ENCODE measurements around the gene DBP. TPM values are rescaled to one million over a fixed set of nuclear protein-coding genes. Genes with fewer than 3 reads are reported as not detected.

The DBP gene
- total RNA-seq, 8 experiments from 2014 or later: 3.3 to 19.6 (median 10.4) TPM

GRCh38 chr19:48674216-48674809, 37.1 kb upstream of the DBP start:
- no peak overlapping the region for H3K27ac ChIP-seq
- in situ Hi-C loops (cut with MboI; ENCODE audit: low pct_unique_long_range_greater_than_20kb in 2 of 9, low sequenced_read_pairs in 9 of 9, unreplicated experiment in 9 of 9): no loop called here
- H3K4me3 ChIP-seq: no peak overlapping the region
- H3K4me1 ChIP-seq (replicated peaks in 1 of 2): peaks cover 29 to 36% of the 10 kb centered on the region in 2 donors
- 97 to 100% methylated on average over 5 to 6 of the region's 19 CpGs; no CpG with 5 or more reads in 8 of the 10 experiments for WGBS, 10 experiments
- no peak for ATAC-seq (replicated peaks in 6 of 8)

- Histone ChIP-seq H3K27ac (no peak overlapping the region), H3K4me3 (no peak overlapping the region), H3K4me1 (replicated peaks in 1 of 2) (peaks cover 29 to 36% of the 10 kb centered on the region in 2 donors)
- no peak for ATAC-seq (replicated peaks in 6 of 8)
- in situ Hi-C loops (cut with MboI; ENCODE audit: low pct_unique_long_range_greater_than_20kb in 2 of 9, low sequenced_read_pairs in 9 of 9, unreplicated experiment in 9 of 9): no loop called here
- WGBS, 10 experiments: 41 to 100% (median 63%) methylated on average over 1 to 18 of the region's 25 CpGs; no CpG with 5 or more reads in 2 of the 10 experiments
Measured at GRCh38 chr19:48673436-48674100, 36.4 kb upstream of the DBP start.

- peaks cover 29 to 36% of the 10 kb centered on the region in 2 donors for H3K4me1 ChIP-seq (replicated peaks in 1 of 2)
- H3K27ac ChIP-seq: no peak within 1 kb of the TSS
- WGBS, 10 experiments: no CpG with 5 or more reads among the region's 25 CpGs
- in situ Hi-C loops (cut with MboI; ENCODE audit: low pct_unique_long_range_greater_than_20kb in 2 of 9, low sequenced_read_pairs in 9 of 9, unreplicated experiment in 9 of 9): no loop called here
- no peak within 1 kb of the TSS for H3K4me3 ChIP-seq
- no peak for ATAC-seq (replicated peaks in 6 of 8)
Measured at GRCh38 chr19:48672994-48673393, 35.8 kb upstream of the DBP start, which contains the start of gene NTN5. Gene NTN5, minus strand, starts transcription at chr19:48673017. Its CDS starts 2,031 bp downstream, at chr19:48670986.

GRCh38 chr19:48671446-48671995, 34.3 kb upstream of the DBP start:
- no peak overlapping the region for H3K4me3 ChIP-seq
- 83% methylated on average over 3 of the region's 10 CpGs; no CpG with 5 or more reads in 9 of the 10 experiments for WGBS, 10 experiments

GRCh38 chr19:48670699-48671445, 33.7 kb upstream of the DBP start:
- ATAC-seq (replicated peaks in 6 of 8): peak in 1 of 8 experiments; percentile 10
- peak overlapping the region in 1 of 2 donors; percentile 63 for H3K27ac ChIP-seq
- H3K4me3 ChIP-seq: no peak overlapping the region
- WGBS, 10 experiments: 20 to 80% (median 75%) methylated on average over 1 to 7 of the region's 21 CpGs; no CpG with 5 or more reads in 7 of the 10 experiments
- in situ Hi-C loops (cut with MboI; ENCODE audit: low pct_unique_long_range_greater_than_20kb in 2 of 9, low sequenced_read_pairs in 9 of 9, unreplicated experiment in 9 of 9): no loop called here
- peaks cover 29 to 36% of the 10 kb centered on the region in 2 donors for H3K4me1 ChIP-seq (replicated peaks in 1 of 2)

More at GRCh38 chr19:48671446-48671995, 34.3 kb upstream of the DBP start:
- ATAC-seq (replicated peaks in 6 of 8): no peak
- H3K27ac ChIP-seq: peak overlapping the region in 1 of 2 donors; percentile 63
- in situ Hi-C loops (cut with MboI; ENCODE audit: low pct_unique_long_range_greater_than_20kb in 2 of 9, low sequenced_read_pairs in 9 of 9, unreplicated experiment in 9 of 9): no loop called here
- peaks cover 29 to 36% of the 10 kb centered on the region in 2 donors for H3K4me1 ChIP-seq (replicated peaks in 1 of 2)

GRCh38 chr19:48669903-48670668, 32.9 kb upstream of the DBP start:
- no peak for ATAC-seq (replicated peaks in 6 of 8)
- in situ Hi-C loops (cut with MboI; ENCODE audit: low pct_unique_long_range_greater_than_20kb in 2 of 9, low sequenced_read_pairs in 9 of 9, unreplicated experiment in 9 of 9): no loop called here
- H3K4me3 ChIP-seq: no peak overlapping the region
- H3K27ac ChIP-seq: no peak overlapping the region
- WGBS, 10 experiments: 80 to 87% methylated on average over 1 to 3 of the region's 26 CpGs; no CpG with 5 or more reads in 8 of the 10 experiments
- peaks cover 24 to 29% of the 10 kb centered on the region in 2 donors for H3K4me1 ChIP-seq (replicated peaks in 1 of 2)

GRCh38 chr19:48668761-48669160, 31.6 kb upstream of the DBP start:
- Histone ChIP-seq H3K4me1 (replicated peaks in 1 of 2) (peaks cover 17 to 19% of the 10 kb centered on the region in 2 donors), H3K27ac (no peak overlapping the region), H3K4me3 (no peak overlapping the region)
- no peak for ATAC-seq (replicated peaks in 6 of 8)
- WGBS, 10 experiments: 50 to 100% (median 67%) methylated on average over 1 to 2 of the region's 2 CpGs; no CpG with 5 or more reads in 5 of the 10 experiments
- in situ Hi-C loops (cut with MboI; ENCODE audit: low pct_unique_long_range_greater_than_20kb in 2 of 9, low sequenced_read_pairs in 9 of 9, unreplicated experiment in 9 of 9): no loop called here

GRCh38 chr19:48668332-48668731, 31.2 kb upstream of the DBP start:
- Histone ChIP-seq H3K27ac (no peak overlapping the region), H3K4me3 (no peak overlapping the region), H3K4me1 (replicated peaks in 1 of 2) (peaks cover 13 to 14% of the 10 kb centered on the region in 2 donors)
- no peak for ATAC-seq (replicated peaks in 6 of 8)
- WGBS, 10 experiments: 8 to 100% (median 88%) methylated on average over 1 to 3 of the region's 3 CpGs; no CpG with 5 or more reads in 7 of the 10 experiments
- in situ Hi-C loops (cut with MboI; ENCODE audit: low pct_unique_long_range_greater_than_20kb in 2 of 9, low sequenced_read_pairs in 9 of 9, unreplicated experiment in 9 of 9): no loop called here

GRCh38 chr19:48665786-48666185, 28.6 kb upstream of the DBP start:
- Histone ChIP-seq H3K4me1 (replicated peaks in 1 of 2) (peaks cover under 1 to 6% of the 10 kb centered on the region in 2 donors), H3K4me3 (no peak overlapping the region), H3K27ac (no peak overlapping the region)
- no peak for ATAC-seq (replicated peaks in 6 of 8)
- 69 to 100% (median 89%) methylated on average over 1 to 6 of the region's 6 CpGs; no CpG with 5 or more reads in 1 of the 10 experiments for WGBS, 10 experiments
- in situ Hi-C loops (cut with MboI; ENCODE audit: low pct_unique_long_range_greater_than_20kb in 2 of 9, low sequenced_read_pairs in 9 of 9, unreplicated experiment in 9 of 9): no loop called here

- no peak for ATAC-seq (replicated peaks in 6 of 8)
- peaks cover 0 to 5% of the 10 kb centered on the region in 2 donors for H3K4me1 ChIP-seq (replicated peaks in 1 of 2)
- H3K4me3 ChIP-seq: no peak overlapping the region
- in situ Hi-C loops (cut with MboI; ENCODE audit: low pct_unique_long_range_greater_than_20kb in 2 of 9, low sequenced_read_pairs in 9 of 9, unreplicated experiment in 9 of 9): no loop called here
- H3K27ac ChIP-seq: no peak overlapping the region
- 80 to 100% methylated on average over 1 of the region's 14 CpGs; no CpG with 5 or more reads in 8 of the 10 experiments for WGBS, 10 experiments
Measured at GRCh38 chr19:48664476-48664875, 27.3 kb upstream of the DBP start.

GRCh38 chr19:48663667-48664066, 26.5 kb upstream of the DBP start:
- no peak overlapping the region for H3K27ac ChIP-seq
- ATAC-seq (replicated peaks in 6 of 8): no peak
- H3K4me1 ChIP-seq (replicated peaks in 1 of 2): peaks cover 0 to 5% of the 10 kb centered on the region in 2 donors
- 100% methylated on average over 2 of the region's 4 CpGs; no CpG with 5 or more reads in 9 of the 10 experiments for WGBS, 10 experiments
- no peak overlapping the region for H3K4me3 ChIP-seq
- in situ Hi-C loops (cut with MboI; ENCODE audit: low pct_unique_long_range_greater_than_20kb in 2 of 9, low sequenced_read_pairs in 9 of 9, unreplicated experiment in 9 of 9): no loop called here

GRCh38 chr19:48661711-48662090, 24.5 kb upstream of the DBP start:
- no peak overlapping the region for H3K27ac ChIP-seq
- 54 to 98% (median 87%) methylated on average over 4 to 20 of the region's 50 CpGs; no CpG with 5 or more reads in 7 of the 10 experiments for WGBS, 10 experiments
- in situ Hi-C loops (cut with MboI; ENCODE audit: low pct_unique_long_range_greater_than_20kb in 2 of 9, low sequenced_read_pairs in 9 of 9, unreplicated experiment in 9 of 9): no loop called here
- peaks cover 0 to 9% of the 10 kb centered on the region in 2 donors for H3K4me1 ChIP-seq (replicated peaks in 1 of 2)
- no peak overlapping the region for H3K4me3 ChIP-seq
- no peak for ATAC-seq (replicated peaks in 6 of 8)
